Activated CD8-positive, alpha-beta T cell treated with anti-CD3 and anti-CD28 coated beads for 36 hours (primary cell): ENCODE data around the gene PODNL1. TPM values are rescaled to one million over a fixed set of nuclear protein-coding genes. Genes with fewer than 3 reads are reported as not detected.

Experiments used
- ATAC-seq: fragments of 200-7000 bp; cut with Tn5 transposase; one replicate; pipeline ENCODE4 v1.10.0; 2021; ENCODE audit warnings: mild to moderate bottlenecking, moderate library complexity
- CTCF ChIA-PET: fragments of 350-600 bp; sonication (Branson Sonifier 250); formaldehyde crosslinking; loops from one replicate; lab custom pipeline; 2021; ENCODE audit warnings: antibody characterized with exemption; lab: Charles Lee
- POLR2A ChIA-PET: fragments of 350-600 bp; sonication (Branson Sonifier 250); formaldehyde crosslinking; loops from one replicate; lab custom pipeline; 2021; ENCODE audit warnings: antibody characterized with exemption; lab: Charles Lee
- DNase-seq: peaks from one replicate; pipeline ENCODE4 v3.0.0-alpha.2; 2020
- H3K27ac Mint-ChIP-seq: one replicate; pipeline ENCODE4 v1.8.0; 2021; ENCODE audit warnings: mild to moderate bottlenecking, mixed read lengths
- H3K27me3 Mint-ChIP-seq: one replicate; pipeline ENCODE4 v1.8.0; 2021; ENCODE audit warnings: mixed read lengths
- H3K36me3 Mint-ChIP-seq: one replicate; pipeline ENCODE4 v1.8.0; 2021; ENCODE audit warnings: low read depth, mixed read lengths
- H3K4me1 Mint-ChIP-seq: one replicate; pipeline ENCODE4 v1.8.0; 2021; ENCODE audit warnings: low read depth, mixed read lengths
- H3K4me3 Mint-ChIP-seq: one replicate; pipeline ENCODE4 v1.8.0; 2021; ENCODE audit warnings: mild to moderate bottlenecking, moderate library complexity, mixed read lengths
- H3K9me3 Mint-ChIP-seq: one replicate; pipeline ENCODE4 v1.8.0; 2021; ENCODE audit warnings: mixed read lengths
- intact Hi-C: fragments of 100-400 bp; cut with micrococcal nuclease; formaldehyde crosslinking; loops from one replicate; pipeline ENCODE4 v1.10.0; 2022
- total RNA-seq, 2 experiments: library from RNA; stranded (reverse); gene quantifications; one replicate each; pipeline ENCODE4 v1.2.3, GENCODE V29; 2021
- TF ChIP-seq, protein P1 (sequence below): fragments of 200-600 bp; IDR thresholded peaks from one replicate; pipeline ENCODE4 v1.8.0; 2022; ENCODE audit warnings: antibody characterized with exemption, mild to moderate bottlenecking

The PODNL1 gene
- total RNA-seq, 2 experiments from 2014 or later = not detected

DNA sequence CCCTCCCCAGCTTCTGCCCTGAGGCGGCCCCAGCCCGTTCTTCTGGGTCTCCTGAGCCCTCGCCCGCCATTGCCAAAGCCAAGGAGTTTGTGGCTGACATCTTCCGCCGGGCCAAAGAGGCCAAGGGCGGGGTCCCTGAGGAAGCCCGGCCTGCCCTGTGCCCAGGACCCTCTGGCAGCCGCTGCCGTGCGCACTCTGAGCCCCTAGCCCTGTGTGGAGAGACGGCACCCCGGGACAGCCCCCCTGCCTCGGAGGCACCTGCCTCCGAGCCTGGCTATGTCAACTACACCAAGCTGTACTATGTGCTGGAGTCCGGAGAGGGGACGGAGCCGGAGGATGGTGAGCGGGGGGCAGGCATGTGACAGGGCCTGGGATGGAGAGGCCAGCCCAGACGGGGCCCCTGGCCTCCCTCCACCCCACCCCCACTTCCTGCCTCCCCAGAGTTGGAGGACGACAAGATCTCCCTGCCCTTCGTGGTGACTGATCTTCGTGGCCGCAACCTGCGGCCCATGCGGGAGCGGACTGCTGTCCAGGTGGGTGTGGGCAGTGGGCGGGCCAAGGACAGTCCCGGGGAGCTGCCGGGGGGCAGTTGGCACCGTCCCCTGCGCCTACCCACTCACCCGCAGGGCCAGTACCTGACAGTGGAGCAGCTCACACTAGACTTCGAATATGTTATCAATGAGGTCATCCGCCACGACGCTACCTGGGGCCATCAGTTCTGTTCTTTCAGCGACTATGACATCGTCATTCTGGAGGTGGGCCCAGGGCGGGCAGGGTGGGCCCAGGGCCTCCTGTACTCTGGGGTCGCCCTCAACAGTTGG, 21.1 kb upstream of the PODNL1 start:
- ATAC-seq (no peak), DNase-seq (no peak)
- intact Hi-C loops = no loop called here
- CTCF ChIA-PET = interaction anchor here (1.6 kb wide), 1 partner anchor 8 kb away, joined by 5 read pairs; no protein-coding TSS in a partner anchor
- Mint-ChIP-seq H3K27ac (no peak overlapping the region), H3K4me3 (no peak overlapping the region), H3K9me3 (no peaks in the 10 kb centered on the region), H3K27me3 (no peaks in the 10 kb centered on the region), H3K36me3 (peaks cover 15% of the 10 kb centered on the region), H3K4me1 (no peaks in the 10 kb centered on the region)
- POLR2A ChIA-PET = interaction anchor here (0.6 to 1.6 kb wide), 2 partner anchors 20 to 946 kb away, joined by 3 to 5 read pairs; no protein-coding TSS in a partner anchor
- TF ChIP-seq, protein P1, sequence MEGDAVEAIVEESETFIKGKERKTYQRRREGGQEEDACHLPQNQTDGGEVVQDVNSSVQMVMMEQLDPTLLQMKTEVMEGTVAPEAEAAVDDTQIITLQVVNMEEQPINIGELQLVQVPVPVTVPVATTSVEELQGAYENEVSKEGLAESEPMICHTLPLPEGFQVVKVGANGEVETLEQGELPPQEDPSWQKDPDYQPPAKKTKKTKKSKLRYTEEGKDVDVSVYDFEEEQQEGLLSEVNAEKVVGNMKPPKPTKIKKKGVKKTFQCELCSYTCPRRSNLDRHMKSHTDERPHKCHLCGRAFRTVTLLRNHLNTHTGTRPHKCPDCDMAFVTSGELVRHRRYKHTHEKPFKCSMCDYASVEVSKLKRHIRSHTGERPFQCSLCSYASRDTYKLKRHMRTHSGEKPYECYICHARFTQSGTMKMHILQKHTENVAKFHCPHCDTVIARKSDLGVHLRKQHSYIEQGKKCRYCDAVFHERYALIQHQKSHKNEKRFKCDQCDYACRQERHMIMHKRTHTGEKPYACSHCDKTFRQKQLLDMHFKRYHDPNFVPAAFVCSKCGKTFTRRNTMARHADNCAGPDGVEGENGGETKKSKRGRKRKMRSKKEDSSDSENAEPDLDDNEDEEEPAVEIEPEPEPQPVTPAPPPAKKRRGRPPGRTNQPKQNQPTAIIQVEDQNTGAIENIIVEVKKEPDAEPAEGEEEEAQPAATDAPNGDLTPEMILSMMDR = no peak

DNA sequence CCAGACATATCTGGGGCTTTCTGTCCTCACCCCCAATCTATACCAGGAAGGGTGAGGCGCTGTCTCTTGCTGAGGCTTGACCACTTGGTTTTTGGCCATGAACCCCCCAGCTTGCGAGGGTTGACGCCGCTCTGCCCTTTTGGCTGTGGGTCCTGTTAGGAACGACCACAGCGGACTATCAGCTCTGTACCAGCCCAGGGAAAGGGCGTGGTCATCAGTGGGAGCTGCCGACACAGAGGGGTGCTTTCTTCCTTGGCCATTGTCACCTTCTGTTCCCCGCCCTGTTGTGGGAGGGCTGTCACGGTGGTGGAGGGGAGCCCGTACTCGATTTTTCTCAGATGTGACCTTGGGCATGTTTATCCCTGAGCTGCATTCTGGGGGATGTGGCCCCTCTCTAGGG, 19.8 kb upstream of the PODNL1 start:
- ChIA-PET CTCF (no interaction called here), POLR2A (no interaction called here)
- intact Hi-C loops = no loop called here
- H3K27ac Mint-ChIP-seq = no peak overlapping the region
- peaks cover 17% of the 10 kb centered on the region for H3K36me3 Mint-ChIP-seq
- TF ChIP-seq, protein P1 = no peak
- H3K4me1 Mint-ChIP-seq = peaks cover 9% of the 10 kb centered on the region
- no peaks in the 10 kb centered on the region for H3K9me3 Mint-ChIP-seq
- DNase-seq (no peak), ATAC-seq (no peak)
- no peak overlapping the region for H3K4me3 Mint-ChIP-seq
- H3K27me3 Mint-ChIP-seq = no peaks in the 10 kb centered on the region

DNA sequence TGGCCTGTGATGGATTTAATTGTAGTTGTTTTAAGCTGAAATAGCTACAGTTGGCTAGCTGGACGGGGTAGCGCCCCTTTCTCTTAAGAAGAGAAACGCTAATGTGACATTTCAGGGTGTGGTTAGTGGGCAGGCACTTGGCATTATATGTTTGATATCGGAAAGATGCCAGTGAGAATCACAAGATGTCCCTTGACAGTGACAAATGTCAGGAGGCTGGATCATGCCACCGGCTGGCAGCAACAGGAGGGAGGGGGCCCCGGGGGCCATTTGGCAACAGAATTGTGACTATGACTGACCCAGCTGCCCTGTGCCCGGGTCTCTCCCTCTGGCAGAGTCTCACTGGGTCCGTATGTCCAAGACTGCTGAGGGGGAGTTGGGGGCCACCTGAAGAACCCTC, 18.8 kb upstream of the PODNL1 start:
- H3K4me1 Mint-ChIP-seq = peaks cover 9% of the 10 kb centered on the region
- ATAC-seq = no peak
- TF ChIP-seq, protein P1 = no peak
- POLR2A ChIA-PET = no interaction called here
- no peak for DNase-seq
- H3K27ac Mint-ChIP-seq = no peak overlapping the region
- CTCF ChIA-PET = no interaction called here
- intact Hi-C loops = no loop called here
- peaks cover 17% of the 10 kb centered on the region for H3K36me3 Mint-ChIP-seq
- H3K4me3 Mint-ChIP-seq = no peak overlapping the region
- H3K9me3 Mint-ChIP-seq = no peaks in the 10 kb centered on the region
- H3K27me3 Mint-ChIP-seq = no peaks in the 10 kb centered on the region

DNA sequence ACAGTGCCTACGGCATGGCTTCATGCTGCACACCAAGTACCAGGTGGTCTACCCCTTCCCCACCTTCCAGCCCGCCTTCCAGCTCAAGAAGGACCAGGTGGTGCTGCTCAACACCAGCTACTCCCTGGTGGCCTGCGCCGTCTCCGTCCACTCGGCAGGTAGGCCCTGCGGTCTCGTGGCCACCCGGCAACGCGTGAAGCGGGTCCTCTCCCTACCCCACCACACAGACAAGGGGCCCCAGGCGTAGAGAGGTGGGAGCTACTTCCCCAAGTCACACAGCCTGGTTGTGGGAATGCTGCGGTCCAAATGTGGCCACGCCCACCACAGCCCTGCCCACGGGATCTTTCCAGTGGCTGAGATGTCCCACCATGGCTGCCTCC, 18.1 kb upstream of the PODNL1 start:
- H3K4me3 Mint-ChIP-seq = no peak overlapping the region
- CTCF ChIA-PET = no interaction called here
- no peak overlapping the region for H3K27ac Mint-ChIP-seq
- no peak for DNase-seq
- intact Hi-C loops = no loop called here
- H3K4me1 Mint-ChIP-seq = peaks cover 13% of the 10 kb centered on the region
- ATAC-seq = no peak
- H3K9me3 Mint-ChIP-seq = no peaks in the 10 kb centered on the region
- no peaks in the 10 kb centered on the region for H3K27me3 Mint-ChIP-seq
- peaks cover 13% of the 10 kb centered on the region for H3K36me3 Mint-ChIP-seq
- POLR2A ChIA-PET = no interaction called here
- TF ChIP-seq, protein P1 = no peak

DNA sequence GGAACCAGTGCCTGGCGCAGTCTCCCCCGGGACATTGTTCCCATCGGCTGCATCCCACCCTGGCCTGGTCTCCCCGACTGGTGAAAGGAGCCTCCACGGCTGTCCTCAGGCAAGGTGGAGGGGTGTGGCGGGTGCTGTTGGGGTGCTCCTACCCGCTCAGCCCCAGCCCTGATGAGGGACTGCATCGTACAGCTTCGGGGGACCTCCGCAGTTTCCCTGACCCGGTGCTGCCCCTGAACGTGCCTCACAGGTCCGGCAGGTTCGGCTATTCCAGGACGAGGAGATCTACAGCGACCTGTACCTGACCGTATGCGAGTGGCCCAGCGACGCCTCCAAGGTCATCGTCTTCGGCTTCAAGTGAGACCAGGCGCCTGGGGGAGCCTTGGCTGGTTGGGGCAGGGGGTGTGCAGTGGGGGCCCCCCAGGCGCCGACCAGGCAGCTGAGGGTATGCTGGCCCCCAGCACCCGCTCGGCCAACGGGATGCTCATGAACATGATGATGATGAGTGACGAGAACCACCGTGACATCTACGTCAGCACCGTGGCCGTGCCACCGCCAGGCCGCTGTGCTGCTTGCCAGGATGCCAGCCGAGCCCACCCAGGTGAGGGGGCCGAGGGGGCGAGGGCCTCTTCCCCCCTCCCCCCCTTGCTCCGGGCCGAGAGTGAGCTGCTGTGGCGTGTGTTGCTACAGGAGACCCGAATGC, 17.6 kb upstream of the PODNL1 start:
- POLR2A ChIA-PET = no interaction called here
- H3K9me3 Mint-ChIP-seq = no peaks in the 10 kb centered on the region
- CTCF ChIA-PET = no interaction called here

More for the DNA sequence above, 17.6 kb upstream of the PODNL1 start:
- no peak overlapping the region for H3K4me3 Mint-ChIP-seq
- DNase-seq (no peak), ATAC-seq (no peak)
- intact Hi-C loops = no loop called here
- peaks cover 13% of the 10 kb centered on the region for H3K4me1 Mint-ChIP-seq
- peaks cover 12% of the 10 kb centered on the region for H3K36me3 Mint-ChIP-seq
- TF ChIP-seq, protein P1 = no peak
- no peak overlapping the region for H3K27ac Mint-ChIP-seq
- no peaks in the 10 kb centered on the region for H3K27me3 Mint-ChIP-seq
